HT-29 (cell line): Measurements from ENCODE around the gene RRAS. TPM values are rescaled to one million over a fixed set of nuclear protein-coding genes. Genes with fewer than 3 reads are reported as not detected.

ENCODE experiments used
- DNase-seq: peaks from one replicate; pipeline ENCODE4 v3.0.0-alpha.2; 2015; ENCODE audit warnings: low spot score
- total RNA-seq: library from RNA; depleted of rRNA; stranded (reverse); fragments of >200 nt; shearing (Covaris generic); gene quantifications from 2 replicates; pipeline ENCODE4 v1.2.3, GENCODE V29; 2014; rRNA removed

Gene RRAS
- total RNA-seq, result 33.1 and 45.2 TPM in 2 replicates

DNA sequence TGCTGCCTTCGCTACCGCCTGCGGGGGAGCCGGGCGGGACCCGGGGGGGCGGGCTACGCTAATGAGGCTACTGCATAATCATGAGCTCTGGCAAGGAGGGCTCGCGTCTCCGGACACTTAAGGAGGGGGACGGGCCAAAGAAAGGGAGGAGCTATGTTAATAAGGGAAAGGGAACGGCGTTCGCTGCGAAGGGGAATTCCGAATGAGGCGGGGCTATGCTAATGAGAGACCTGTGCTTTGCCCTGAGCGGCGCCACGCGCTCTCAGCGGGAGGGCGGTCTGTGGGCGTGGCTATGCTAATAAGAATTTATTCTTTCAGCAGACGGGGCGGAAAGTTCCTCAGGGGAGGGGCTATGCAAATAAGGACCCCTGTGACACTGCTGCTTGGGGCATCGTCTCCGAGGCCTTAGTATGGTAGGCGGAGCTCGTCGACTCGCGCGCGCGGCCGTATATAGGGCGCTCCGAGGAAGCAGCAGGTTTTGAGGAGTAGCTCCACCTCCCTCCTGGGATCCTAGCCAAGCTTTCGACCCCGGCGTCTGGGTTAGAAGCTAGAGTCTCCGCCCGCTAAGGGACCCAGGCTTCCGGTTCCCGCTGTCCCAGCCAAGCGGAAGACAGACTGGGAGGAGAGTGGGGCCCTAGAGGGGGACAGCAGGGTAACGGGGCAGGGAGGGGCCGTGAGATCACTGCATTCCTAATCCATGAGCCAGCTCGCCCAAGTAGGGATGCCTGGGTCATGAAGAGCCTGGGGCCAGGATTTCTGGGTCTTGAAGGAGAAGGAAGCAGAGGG is at the start of gene RRAS:
TSS of gene RRAS (minus strand) at position 31 of the 786 bp plus-strand sequence. CDS start 45 bp downstream, outside the sequence.
- peak; percentile 100 for DNase-seq

DNA sequence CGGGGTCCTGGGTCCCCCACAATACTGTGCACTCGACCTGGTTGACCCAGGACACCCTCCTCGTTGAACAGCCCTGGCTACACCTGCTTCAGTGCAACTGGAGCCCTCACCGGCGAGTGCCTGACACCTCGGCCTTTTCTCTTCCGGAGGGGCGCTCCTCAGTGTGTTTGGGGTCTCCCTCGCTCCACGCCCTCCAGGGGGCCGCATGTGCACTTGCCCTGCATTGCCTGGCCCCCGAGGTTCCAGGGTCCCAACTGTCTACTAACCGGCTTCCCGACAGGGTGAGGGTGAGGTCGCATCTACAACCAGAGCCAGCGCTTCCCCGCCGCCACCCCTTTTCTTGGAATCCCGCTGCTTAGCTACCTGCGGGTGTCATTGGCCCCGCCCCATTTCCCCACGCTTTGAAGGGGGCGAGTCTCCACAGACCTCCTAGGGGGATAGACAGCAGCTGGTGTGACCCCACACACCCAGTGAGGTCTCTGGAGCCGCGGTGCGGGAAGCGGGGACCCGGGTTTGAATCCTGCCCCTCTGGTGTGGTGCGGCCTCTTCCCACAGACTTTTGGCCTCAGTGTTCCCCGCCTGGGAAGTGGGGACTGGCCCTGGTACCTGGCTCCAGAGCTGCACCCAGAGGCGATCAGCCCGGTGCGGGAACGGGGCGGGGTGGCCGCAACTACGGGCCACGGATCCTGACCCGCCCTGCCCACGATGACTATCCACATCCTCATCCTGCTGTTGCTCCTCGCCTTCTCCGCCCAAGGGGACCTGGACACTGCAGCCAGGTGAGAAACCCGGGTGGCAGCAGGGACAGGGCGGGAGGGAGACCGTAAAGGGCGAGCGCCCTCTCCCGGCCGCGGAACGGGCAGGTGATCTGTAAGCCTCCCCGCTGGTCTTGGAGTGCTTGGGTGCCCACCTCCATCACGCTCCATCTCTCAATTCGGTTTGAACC is 49.5 kb upstream of the RRAS start, which contains the start of gene ADM5:
TSS of gene ADM5 (plus strand) at position 462 of the 946 bp plus-strand sequence. CDS start at position 706, 244 bp downstream.
- peak; percentile 90 for DNase-seq

GRCh38 chr19:49688531-49689132 is 48.7 kb upstream of the RRAS start:
- peak; percentile 28 for DNase-seq

DNA sequence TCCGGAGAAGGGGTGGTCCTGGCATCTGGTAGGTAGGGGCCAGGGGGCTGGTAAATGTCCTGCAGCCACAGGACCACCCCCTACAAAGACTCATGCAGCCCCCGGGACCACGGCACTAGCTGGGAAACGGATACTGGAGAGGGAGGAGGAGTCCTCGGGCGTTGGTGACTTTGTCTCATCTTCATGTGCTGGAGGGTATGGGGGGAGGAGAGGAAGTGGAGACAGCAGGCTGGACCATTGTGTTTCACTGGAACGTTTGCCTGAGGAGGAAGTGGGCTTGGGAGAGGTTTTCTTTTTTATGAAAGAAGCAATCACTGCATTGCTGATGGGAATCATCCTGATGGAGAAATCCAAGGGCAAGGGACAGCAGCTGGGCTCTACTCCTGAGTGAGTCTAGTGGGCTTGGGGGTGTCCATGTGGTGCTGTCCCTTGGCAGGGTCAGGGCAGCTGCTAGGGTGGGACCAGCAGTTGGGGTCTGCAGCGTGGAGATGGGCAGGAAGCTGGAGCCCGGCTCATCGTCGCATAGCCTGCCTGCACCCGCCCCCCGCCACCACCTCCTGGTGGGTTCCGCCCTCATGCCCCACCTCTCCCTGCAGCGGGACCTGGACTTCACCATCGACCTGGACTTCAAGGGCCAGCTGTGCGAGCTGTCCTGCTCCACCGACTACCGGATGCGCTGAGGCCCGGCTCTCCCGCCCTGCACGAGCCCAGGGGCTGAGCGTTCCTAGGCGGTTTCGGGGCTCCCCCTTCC is 47.8 kb upstream of the RRAS start:
- no peak for DNase-seq

DNA sequence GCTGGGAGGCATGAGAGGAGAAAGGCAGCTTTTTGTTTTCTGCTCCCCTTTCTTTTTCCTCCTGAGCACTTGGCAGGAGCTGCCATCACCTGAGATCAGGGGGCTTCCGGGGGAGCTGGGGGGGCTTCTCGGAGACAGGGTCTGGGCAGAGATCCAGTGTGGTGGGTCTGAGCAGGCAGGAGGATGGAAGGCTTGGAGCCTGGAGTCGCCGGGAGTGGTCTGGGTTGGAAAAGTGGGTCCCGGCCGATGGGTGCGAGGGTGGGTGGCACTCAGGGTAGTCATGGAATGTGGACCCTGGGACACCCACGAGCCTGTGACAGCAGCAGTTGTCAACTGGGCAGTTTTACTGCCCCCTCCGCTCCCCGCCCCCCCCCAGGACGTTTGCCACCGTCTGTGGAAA is 47.2 kb upstream of the RRAS start:
- no peak for DNase-seq

DNA sequence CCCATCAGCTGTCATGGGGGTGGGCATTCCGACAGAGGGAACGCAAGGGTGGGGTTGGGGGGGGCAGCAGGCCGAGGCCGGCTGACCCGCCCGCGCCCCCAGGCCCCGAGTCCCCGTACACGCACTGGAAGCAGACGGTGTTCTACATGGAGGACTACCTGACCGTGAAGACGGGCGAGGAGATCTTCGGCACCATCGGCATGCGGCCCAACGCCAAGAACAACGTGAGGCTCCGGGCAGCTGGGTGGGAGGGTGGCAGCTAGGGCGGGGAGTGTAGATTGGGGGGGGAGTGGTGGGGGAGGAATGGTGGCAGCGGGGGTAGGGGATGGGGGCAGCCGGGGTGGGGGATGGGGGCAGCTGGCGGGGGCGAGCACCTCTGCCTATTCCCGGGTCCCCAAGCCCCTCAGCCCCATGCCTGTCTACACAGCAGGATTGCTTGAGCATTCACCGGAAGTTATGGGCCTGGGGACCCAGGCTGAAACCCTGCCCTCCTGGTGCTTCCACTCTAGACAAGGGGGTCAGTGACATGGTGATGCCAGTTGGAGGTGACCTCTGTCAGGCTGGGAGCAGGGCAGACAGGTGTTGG is 46.7 kb upstream of the RRAS start:
- DNase-seq, result no peak

DNA sequence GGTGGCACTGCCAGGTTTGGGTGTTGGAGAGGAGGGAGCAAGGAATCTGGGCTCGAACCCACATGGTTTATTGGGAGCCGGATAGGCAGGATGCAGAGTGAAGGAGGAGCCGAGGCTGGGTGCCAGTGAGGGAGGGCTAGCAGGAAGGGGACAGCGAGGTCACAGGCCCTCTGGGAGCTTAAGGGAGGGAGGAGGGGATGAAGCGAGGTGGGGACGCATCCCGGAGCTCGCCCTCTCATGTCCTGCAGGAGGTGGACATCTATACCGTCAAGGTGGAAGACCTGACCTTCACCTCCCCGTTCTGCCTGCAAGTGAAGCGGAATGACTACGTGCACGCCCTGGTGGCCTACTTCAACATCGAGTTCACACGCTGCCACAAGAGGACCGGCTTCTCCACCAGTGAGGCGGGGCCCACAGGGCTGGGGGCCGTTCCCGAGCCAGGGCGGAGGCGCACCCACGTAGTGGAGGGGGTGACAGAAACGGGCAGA is 45.9 kb upstream of the RRAS start:
- no peak for DNase-seq

DNA sequence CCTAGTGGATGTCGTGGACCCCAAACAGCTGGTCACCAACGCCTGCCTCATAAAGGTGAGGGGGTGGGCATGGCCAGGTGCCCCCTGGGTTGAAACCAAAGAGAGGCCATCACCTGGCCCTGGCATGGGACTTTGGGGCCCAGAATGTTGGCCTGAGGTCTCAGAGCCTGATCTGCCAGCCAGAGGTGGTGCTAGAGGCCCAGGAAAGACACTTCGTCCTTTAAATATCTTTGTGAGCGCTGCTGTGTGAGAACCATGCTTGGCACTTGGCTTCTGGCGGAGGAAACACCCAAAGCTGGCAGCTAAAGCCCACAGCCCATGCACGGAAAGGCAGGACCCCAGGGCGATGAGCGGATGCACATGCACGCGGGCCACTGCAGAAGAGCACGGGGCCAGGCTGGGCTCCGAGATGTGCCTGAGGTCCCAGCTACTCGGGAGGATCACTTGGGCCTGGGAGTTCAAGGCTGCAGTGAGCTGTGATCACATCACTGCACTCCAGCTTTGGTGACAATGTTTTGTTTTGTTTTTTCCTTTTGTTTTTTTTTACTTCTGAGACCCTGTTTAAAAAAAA is 45.1 kb upstream of the RRAS start:
- no peak for DNase-seq

- DNase-seq, result peak; percentile 48
Observed at GRCh38 chr19:49684251-49684982, 44.5 kb upstream of the RRAS start.

DNA sequence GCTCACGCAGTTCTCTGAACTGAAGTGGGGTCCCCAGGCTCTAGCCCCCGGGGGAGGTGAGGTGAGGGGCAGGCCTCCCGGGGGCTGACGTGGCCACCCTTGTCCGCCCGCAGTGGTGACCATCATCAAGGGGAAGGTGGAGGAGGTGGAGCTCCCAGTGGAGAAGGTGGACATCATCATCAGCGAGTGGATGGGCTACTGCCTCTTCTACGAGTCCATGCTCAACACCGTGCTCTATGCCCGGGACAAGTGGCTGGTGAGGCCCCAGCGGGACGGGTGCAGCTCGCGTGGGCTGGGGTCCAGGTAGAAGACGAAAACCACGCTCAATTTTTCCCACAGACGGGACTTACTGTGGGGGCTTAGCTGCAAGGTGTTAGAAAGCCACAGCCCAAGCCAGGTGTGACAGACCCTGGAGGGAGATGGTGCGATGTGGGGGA is 43.9 kb upstream of the RRAS start:
- no peak for DNase-seq

DNA sequence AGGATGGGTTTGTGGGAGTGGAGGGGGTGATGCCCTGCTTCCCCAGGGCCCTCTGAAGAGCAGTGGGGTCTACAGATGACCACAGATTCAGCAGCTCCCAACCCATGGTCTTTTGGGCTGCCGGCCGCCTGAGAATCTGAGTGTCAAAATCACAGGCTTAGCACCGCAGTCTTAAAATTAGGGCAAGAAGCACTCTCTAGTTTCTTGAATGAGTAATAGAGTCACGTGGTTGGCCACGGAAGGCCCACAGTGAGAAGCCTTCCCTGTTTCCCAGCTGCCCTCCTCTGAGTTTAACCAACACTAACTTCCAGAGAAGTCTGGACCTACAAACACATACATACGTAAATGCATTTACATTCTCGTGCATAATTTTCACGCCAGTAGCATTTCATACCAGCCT is 42.3 kb upstream of the RRAS start:
- DNase-seq, result no peak

DNA sequence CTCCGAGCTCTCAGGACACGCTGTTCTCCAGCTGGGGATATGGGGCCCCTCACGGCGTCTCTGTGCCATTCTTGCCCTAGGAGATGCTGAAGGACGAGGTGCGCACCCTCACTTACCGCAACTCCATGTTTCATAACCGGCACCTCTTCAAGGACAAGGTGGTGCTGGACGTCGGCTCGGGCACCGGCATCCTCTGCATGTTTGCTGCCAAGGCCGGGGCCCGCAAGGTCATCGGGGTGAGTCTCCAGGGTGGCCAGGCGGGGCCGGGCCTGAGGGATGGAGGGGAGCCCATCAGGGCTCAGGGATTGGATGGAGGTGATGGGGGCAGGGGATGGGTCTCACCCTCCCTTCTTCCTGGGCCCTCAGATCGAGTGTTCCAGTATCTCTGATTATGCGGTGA is 41.9 kb upstream of the RRAS start:
- DNase-seq, result no peak

- peak; percentile 99 for DNase-seq
Observed at GRCh38 chr19:49680421-49681351, 40.7 kb upstream of the RRAS start.

DNA sequence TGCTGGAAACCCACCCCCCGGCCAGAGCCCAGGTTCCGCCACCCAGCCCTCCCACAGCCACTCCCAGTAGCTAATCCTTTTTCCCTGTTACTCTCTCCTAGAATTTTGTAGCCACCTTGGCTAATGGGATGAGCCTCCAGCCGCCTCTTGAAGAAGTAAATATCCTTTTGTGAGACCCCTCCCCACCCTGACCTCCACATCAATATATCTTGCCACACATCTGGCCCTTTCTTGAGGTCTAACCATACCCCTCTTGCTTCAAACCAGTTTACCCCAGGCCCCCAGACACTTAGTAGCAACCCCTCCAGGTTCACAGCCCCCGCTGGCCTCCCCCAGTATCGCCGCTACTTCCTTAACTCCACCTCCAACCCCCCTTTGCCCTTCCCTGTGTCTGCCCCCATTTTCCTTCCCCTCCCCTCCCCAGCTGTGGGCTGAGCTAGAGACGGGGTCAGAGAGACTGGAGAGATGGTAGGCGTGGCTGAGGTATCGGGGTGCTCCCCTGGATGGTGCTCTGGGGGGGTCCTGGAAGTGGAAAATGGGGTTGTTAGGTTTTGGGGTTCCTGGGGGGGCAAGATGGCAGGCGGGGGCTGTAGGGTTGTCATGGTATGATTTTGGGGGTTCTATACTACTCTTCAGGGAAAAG is 39.9 kb upstream of the RRAS start:
- no peak for DNase-seq

DNA sequence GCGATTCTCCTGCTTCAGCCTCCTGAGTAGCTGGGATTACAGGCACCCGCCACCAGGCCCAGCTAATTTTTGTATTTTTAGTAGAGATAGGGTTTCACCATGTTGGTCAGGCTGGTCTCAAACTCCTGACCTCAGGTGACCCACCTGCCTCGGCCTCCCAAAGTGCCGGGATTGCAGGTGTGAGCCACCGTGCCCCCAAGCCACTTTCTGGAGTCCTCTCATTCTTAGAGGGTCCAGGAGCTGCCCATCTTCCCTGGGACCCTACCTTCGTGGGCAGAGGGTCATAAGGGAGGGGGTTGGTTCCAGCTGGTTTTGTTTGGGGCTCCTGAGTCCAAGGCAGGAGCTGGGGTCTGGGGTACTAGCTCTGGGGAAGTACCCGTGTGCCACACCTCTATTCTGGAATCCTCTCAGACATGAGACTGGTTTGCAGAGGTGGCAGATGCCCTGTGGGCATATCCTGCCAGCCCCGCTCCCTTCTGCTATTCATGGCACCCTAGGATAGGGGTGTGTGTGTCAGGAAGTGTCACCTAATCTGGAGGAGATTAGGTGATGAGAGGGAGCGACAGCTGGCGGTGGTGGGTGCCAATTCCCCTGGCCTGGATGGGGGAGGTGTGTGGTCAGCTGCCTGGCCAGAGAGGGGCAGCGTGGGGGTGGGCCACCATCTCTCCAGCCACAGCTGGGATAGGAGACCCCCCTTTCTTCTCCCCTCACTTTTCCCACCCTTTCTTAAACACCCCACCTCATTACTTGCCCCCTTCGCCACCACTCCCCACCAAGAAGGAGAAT is 39.2 kb upstream of the RRAS start:
- DNase-seq, result no peak

DNA sequence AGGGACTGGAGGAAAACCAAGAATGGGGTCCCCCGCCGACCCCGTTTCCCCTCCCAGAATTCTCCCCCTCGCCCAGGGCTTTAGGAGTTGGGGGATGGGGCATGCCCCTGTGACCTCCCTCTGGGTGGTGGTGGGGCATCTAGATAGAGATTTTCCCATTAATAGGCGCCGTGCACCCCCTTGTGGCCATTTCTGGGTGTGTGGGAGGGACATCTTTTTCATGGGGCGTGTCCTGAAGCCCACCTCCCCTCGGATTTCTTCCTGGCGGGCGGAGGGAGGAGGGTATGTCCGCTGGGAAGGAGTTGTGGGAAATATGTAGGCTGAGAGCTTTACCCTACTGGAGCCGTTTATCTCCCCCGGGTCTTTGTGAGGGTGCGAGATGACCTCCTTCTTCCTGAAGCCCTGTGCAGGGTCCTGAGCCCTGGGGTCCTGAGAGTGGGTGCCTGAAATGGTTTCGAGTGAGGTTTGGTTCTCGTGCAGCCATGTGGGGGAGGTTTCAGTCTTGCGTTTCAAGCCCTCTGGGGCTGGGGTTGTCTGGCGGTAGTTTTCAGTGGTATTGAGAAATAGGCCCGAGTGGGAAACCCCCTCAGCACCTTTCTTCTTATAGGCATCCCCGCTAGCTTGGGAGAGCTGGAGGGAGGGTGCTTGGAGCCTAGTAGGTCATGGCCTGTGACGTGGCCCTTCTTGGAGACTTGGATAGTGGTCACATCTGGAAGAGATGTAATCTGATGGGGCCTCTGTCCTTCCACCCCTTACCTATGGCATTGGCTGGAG is 38.1 kb upstream of the RRAS start:
- DNase-seq, result peak; percentile 93
